Endothelial cell (in vitro differentiated cells): Measurements from ENCODE around the gene DOC2B. TPM values are rescaled to one million over a fixed set of nuclear protein-coding genes. Genes with fewer than 3 reads are reported as not detected.

ENCODE experiments used
- DNase-seq: peaks from one replicate; pipeline ENCODE4 v3.0.0; 2021; ENCODE audit warnings: low spot score
- H3K27ac Mint-ChIP-seq: one replicate; pipeline ENCODE4 v1.8.0; 2021; ENCODE audit warnings: mixed read lengths, inconsistent platforms; ENCODE audit not compliant: unreplicated experiment
- H3K27me3 Mint-ChIP-seq: one replicate; pipeline ENCODE4 v1.8.0; 2021; ENCODE audit warnings: mild to moderate bottlenecking, moderate library complexity, mixed read lengths, inconsistent platforms; ENCODE audit not compliant: unreplicated experiment
- H3K36me3 Mint-ChIP-seq: one replicate; pipeline ENCODE4 v1.8.0; 2021; ENCODE audit warnings: mild to moderate bottlenecking, low read depth, mixed read lengths, inconsistent platforms; ENCODE audit not compliant: unreplicated experiment
- H3K4me1 Mint-ChIP-seq: one replicate; pipeline ENCODE4 v1.8.0; 2021; ENCODE audit warnings: mild to moderate bottlenecking, mixed read lengths, inconsistent platforms; ENCODE audit not compliant: unreplicated experiment
- H3K4me3 Mint-ChIP-seq: one replicate; pipeline ENCODE4 v1.8.0; 2021; ENCODE audit warnings: mild to moderate bottlenecking, mixed read lengths, inconsistent platforms; ENCODE audit not compliant: unreplicated experiment
- H3K9me3 Mint-ChIP-seq: one replicate; pipeline ENCODE4 v1.8.0; 2021; ENCODE audit warnings: mixed read lengths, inconsistent platforms; ENCODE audit not compliant: unreplicated experiment
- CTCF ChIP-seq: fragments of 200-600 bp; sonication (generic); IDR thresholded peaks from one replicate; pipeline ENCODE4 v1.5.0; 2021; ENCODE audit warnings: antibody characterized with exemption; ENCODE audit not compliant: unreplicated experiment
- total RNA-seq: library from RNA; stranded (reverse); fragmentation: NEBNext Ultra II Directional; extraction: Animal tissue kit (Norgen Biotek cat#: 25700); gene quantifications from one replicate; pipeline ENCODE4 v1.2.1, GENCODE V29; 2021; ENCODE audit not compliant: unreplicated experiment

The DOC2B gene
- total RNA-seq, 1 donor from 2014 or later: 0.33 TPM

DNA sequence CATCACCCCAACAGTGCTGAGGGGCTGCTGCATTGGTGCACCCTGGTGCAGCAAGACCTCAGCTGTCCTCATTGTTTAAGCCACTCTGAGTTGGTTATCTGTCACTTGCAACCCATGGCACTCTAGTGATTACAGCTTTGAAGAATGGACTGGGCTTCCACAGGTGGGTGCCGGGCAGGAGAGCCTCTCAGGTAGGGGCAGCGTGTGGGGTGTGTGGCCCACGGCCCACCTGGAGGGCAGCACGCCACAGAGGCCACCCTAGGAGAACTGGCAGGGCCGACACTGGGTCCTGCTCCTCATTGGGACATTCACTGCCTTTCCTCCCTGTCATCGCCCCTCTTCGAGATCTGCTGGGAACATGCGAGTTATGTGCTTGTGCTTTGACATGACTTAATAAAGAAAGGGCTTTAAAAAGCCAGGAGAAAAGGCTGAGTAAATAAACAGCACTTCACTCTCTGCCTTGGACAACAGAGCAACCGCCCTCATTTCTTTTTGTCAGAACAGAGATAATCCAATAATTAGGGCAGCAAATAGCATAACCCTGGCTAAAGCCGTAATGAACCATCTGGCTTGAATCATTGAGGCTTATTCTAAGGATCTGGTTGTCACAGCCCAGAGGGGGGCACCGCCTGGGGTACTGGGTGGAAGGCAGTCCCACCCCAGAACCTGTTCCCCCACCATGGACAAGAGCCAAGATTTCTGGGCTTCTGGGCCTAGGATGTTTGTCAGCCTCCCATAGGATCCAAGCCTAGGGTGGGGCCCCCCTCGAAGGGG is 3.0 kb downstream of the DOC2B start:
- TF ChIP-seq CTCF: no peak
- peaks cover 4% of the 10 kb centered on the region for H3K4me1 Mint-ChIP-seq
- H3K27ac Mint-ChIP-seq: no peak overlapping the region
- H3K27me3 Mint-ChIP-seq: peaks cover 19% of the 10 kb centered on the region
- H3K9me3 Mint-ChIP-seq: no peaks in the 10 kb centered on the region
- H3K36me3 Mint-ChIP-seq: peaks cover 4% of the 10 kb centered on the region
- H3K4me3 Mint-ChIP-seq: no peak overlapping the region
- no peak for DNase-seq

DNA sequence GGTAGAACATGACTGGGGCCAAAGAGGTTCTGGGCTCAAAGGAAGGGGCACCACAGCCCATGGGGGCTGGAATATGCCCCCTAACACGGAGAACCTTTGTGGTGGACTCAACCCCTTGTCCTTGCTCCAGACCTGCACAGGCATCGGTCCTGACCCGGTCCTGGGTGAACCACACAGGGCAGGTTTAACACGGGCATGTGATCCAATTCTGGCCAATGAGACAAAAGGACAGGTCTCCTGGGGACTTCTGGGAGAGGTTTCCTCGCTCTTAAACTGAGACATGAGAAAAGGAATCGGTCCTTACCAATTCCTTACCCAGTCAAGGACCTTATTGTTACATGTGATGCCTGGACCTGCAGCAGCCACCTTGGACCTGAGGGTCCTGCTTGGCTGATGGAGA is 3.7 kb downstream of the DOC2B start:
- Mint-ChIP-seq H3K4me3 (no peak overlapping the region), H3K36me3 (peaks cover 4% of the 10 kb centered on the region), H3K27me3 (peaks cover 17% of the 10 kb centered on the region), H3K9me3 (no peaks in the 10 kb centered on the region), H3K4me1 (peaks cover 4% of the 10 kb centered on the region), H3K27ac (no peak overlapping the region)
- TF ChIP-seq CTCF: no peak
- no peak for DNase-seq

GRCh38 chr17:177155-177554 is 4.3 kb downstream of the DOC2B start:
- Mint-ChIP-seq H3K27ac (no peak overlapping the region), H3K9me3 (no peaks in the 10 kb centered on the region), H3K27me3 (peaks cover 13% of the 10 kb centered on the region), H3K4me3 (no peak overlapping the region), H3K4me1 (peaks cover 3% of the 10 kb centered on the region), H3K36me3 (peaks cover 2% of the 10 kb centered on the region)
- no peak for DNase-seq
- no peak for TF ChIP-seq CTCF

GRCh38 chr17:173166-173911 is 8.1 kb downstream of the DOC2B start:
- H3K4me1 Mint-ChIP-seq: no peaks in the 10 kb centered on the region
- peaks cover 9% of the 10 kb centered on the region for H3K27me3 Mint-ChIP-seq
- no peaks in the 10 kb centered on the region for H3K36me3 Mint-ChIP-seq
- no peak overlapping the region for H3K27ac Mint-ChIP-seq
- no peak overlapping the region for H3K4me3 Mint-ChIP-seq
- H3K9me3 Mint-ChIP-seq: no peaks in the 10 kb centered on the region
- no peak for TF ChIP-seq CTCF
- DNase-seq: no peak

DNA sequence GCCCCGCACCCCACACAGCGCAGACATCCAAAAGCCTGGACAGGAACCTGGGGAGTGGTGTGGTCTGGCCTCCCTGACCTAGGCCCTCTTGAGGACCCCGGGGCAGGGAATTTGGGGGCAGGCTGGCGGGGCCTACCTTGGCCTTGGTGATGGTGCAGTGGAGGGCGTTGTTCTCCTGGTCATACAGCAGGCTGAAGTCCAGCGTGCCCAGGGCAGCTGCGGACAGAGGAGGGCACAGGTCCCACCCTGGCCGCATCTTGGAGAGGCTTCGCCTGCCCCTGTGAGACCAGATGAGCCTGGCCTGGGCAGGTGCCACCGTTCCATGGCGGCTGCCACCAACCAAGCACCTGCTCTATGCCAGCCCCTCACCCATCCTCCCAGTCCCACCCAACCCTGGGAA is 9.0 kb downstream of the DOC2B start:
- TF ChIP-seq CTCF: no peak
- Mint-ChIP-seq H3K27me3 (peaks cover 5% of the 10 kb centered on the region), H3K9me3 (no peaks in the 10 kb centered on the region), H3K27ac (no peak overlapping the region), H3K36me3 (no peaks in the 10 kb centered on the region), H3K4me1 (no peaks in the 10 kb centered on the region), H3K4me3 (no peak overlapping the region)
- no peak for DNase-seq
